B cell (primary cell): ENCODE measurements around the gene IFT43. TPM values are rescaled to one million over a fixed set of nuclear protein-coding genes. Genes with fewer than 3 reads are reported as not detected.

Experiments used
- ATAC-seq: fragments of 200-7000 bp; cut with Tn5 transposase; one replicate; pipeline ENCODE4 v1.10.0; 2021; ENCODE audit warnings: low read depth, mild to moderate bottlenecking, moderate number of reproducible peaks, moderate library complexity
- CTCF ChIA-PET: fragments of 350-600 bp; sonication (Branson Sonifier 250); formaldehyde crosslinking; loops from one replicate; lab custom pipeline; 2021; ENCODE audit warnings: antibody characterized with exemption, inconsistent platforms; lab: Charles Lee
- POLR2A ChIA-PET: fragments of 350-600 bp; sonication (Branson Sonifier 250); formaldehyde crosslinking; loops from one replicate; lab custom pipeline; 2021; ENCODE audit warnings: antibody characterized with exemption; lab: Charles Lee
- DNase-seq: peaks from one replicate; pipeline ENCODE4 v3.0.0; 2013
- H2AFZ ChIP-seq: 2 replicates; pipeline ENCODE4 v1.6.1; 2012; ENCODE audit warnings: mild to moderate bottlenecking, low read depth, low read length; ENCODE audit not compliant: insufficient read depth, poor library complexity, severe bottlenecking
- H3K27ac ChIP-seq, 2 donors: 1 replicate in 1 of 2; 2 replicates in 1 of 2; pipeline ENCODE4 v1.5.1; 2012 to 2013; ENCODE audit warnings: low read length in 2 of 2, mild to moderate bottlenecking in 2 of 2, moderate library complexity in 1 of 2
- H3K27me3 ChIP-seq, 4 experiments: fragments of 200-600 bp in 1 of 4; sonication (generic) in 1 of 4; replicated peaks in 1 of 4; 1 replicate in 2 of 4; 2 replicates in 2 of 4; pipeline versions ENCODE4 v1.6.1 to v1.7.0; 2013 to 2016; ENCODE audit warnings: low read length in 3 of 4, mild to moderate bottlenecking in 2 of 4, mixed read lengths in 1 of 4, moderate library complexity in 1 of 4; ENCODE audit not compliant: insufficient read depth in 4 of 4, control insufficient read depth in 3 of 4; ENCODE audit errors: control extremely low read depth in 1 of 4
- H3K36me3 ChIP-seq, 2 experiments: replicated peaks in 1 of 2; 1 replicate in 1 of 2; 2 replicates in 1 of 2; pipeline versions ENCODE4 v1.6.1 to v1.7.1; 2013; ENCODE audit warnings: low read length in 1 of 2; ENCODE audit not compliant: insufficient read depth in 2 of 2, control insufficient read depth in 1 of 2; ENCODE audit errors: control extremely low read depth in 1 of 2, extremely low read depth in 1 of 2
- H3K4me1 ChIP-seq, 2 donors: fragments of 200-600 bp in 1 of 2; sonication (generic) in 1 of 2; 1 replicate in 1 of 2; 2 replicates in 1 of 2; pipeline versions ENCODE4 v1.5.1 to v1.6.1; 2013 to 2017; ENCODE audit warnings: low read length in 2 of 2; ENCODE audit not compliant: control insufficient read depth in 2 of 2, insufficient read depth in 2 of 2
- H3K4me2 ChIP-seq: replicated peaks from 2 replicates; pipeline ENCODE3; 2012; ENCODE audit warnings: mild to moderate bottlenecking, low read depth, low read length; ENCODE audit not compliant: poor library complexity, severe bottlenecking
- H3K4me3 ChIP-seq, 5 experiments: fragments of 200-600 bp in 1 of 5; sonication (generic) in 1 of 5; 1 replicate in 3 of 5; 2 replicates in 2 of 5; pipeline versions ENCODE4 v1.5.1 to v1.7.0; 2011 to 2016; ENCODE audit warnings: low read length in 4 of 5, mild to moderate bottlenecking in 4 of 5, low read depth in 2 of 5, control low read depth in 1 of 5, moderate library complexity in 1 of 5; ENCODE audit not compliant: insufficient read depth in 1 of 5; ENCODE audit errors: control extremely low read depth in 1 of 5, extremely low read depth in 1 of 5
- H3K79me2 ChIP-seq: fragments of 200-600 bp; sonication (generic); one replicate; pipeline ENCODE4 v1.6.0; 2016; ENCODE audit warnings: low read length; ENCODE audit not compliant: control insufficient read depth, insufficient read depth
- H3K9ac ChIP-seq: fragments of 200-600 bp; sonication (generic); 2 replicates; pipeline ENCODE4 v1.6.1; 2017; ENCODE audit warnings: mild to moderate bottlenecking, low read length, moderate library complexity
- H3K9me3 ChIP-seq, 3 donors: one replicate each; pipeline versions ENCODE4 v1.6.1 to v1.7.1; 2013; ENCODE audit warnings: low read length in 2 of 3; ENCODE audit not compliant: control insufficient read depth in 2 of 3, insufficient read depth in 1 of 3; ENCODE audit errors: control extremely low read depth in 1 of 3
- H4K20me1 ChIP-seq: 2 replicates; pipeline ENCODE4 v1.6.0; 2012; ENCODE audit warnings: mild to moderate bottlenecking, low read length; ENCODE audit not compliant: insufficient read depth, control insufficient read depth, poor library complexity, severe bottlenecking
- H3K27ac Mint-ChIP-seq: one replicate; pipeline ENCODE4 v1.8.0; 2021; ENCODE audit warnings: mixed read lengths
- H3K27me3 Mint-ChIP-seq: one replicate; pipeline ENCODE4 v1.8.0; 2021; ENCODE audit warnings: mixed read lengths
- H3K4me1 Mint-ChIP-seq: one replicate; pipeline ENCODE4 v1.8.0; 2021; ENCODE audit warnings: mixed read lengths
- H3K4me3 Mint-ChIP-seq: one replicate; pipeline ENCODE4 v1.8.0; 2021; ENCODE audit warnings: mixed read lengths
- H3K9me3 Mint-ChIP-seq: one replicate; pipeline ENCODE4 v1.8.0; 2022; ENCODE audit warnings: mixed read lengths; ENCODE audit not compliant: insufficient read depth
- EZH2 ChIP-seq: IDR thresholded peaks from 2 replicates; pipeline ENCODE4 v1.6.1; 2012; ENCODE audit warnings: borderline replicate concordance, low read depth, mild to moderate bottlenecking, moderate library complexity, low read length; ENCODE audit not compliant: insufficient read depth, poor library complexity, severe bottlenecking
- WGBS: methylation state at CpG from one replicate; pipeline ENCODE4 v1.1.5; 2013; ENCODE audit warnings: missing lambda C conversion rate; ENCODE audit not compliant: insufficient coverage; 5-methylcytosine and 5-hydroxymethylcytosine counted together
- intact Hi-C: fragments of 100-400 bp; cut with micrococcal nuclease; formaldehyde crosslinking; loops from one replicate; pipeline ENCODE4 v1.10.0; 2022
- polyA plus RNA-seq: library from polyadenylated mRNA; depleted of rRNA; stranded (reverse); fragments of >200 nt; gene quantifications from 2 replicates; pipeline ENCODE4 v1.2.3, GENCODE V29; 2012
- total RNA-seq, 2 donors: library from RNA; stranded (reverse); fragments of 120-200 nt in 1 of 2; gene quantifications; 1 replicate in 1 of 2; 2 replicates in 1 of 2; pipeline versions ENCODE4 v1.2.3 to v1.2.4, GENCODE V29; 2013 to 2022
- TF ChIP-seq, protein P1 (sequence below): fragments of 200-600 bp; IDR thresholded peaks from one replicate; pipeline ENCODE4 v1.8.0; 2022; ENCODE audit warnings: antibody characterized with exemption, mild to moderate bottlenecking

The IFT43 gene
- total and polyA plus RNA-seq, 2 donors (not counting 1 experiment from before 2014, with no cell fraction given) = 14.7 to 21.5 TPM

DNA sequence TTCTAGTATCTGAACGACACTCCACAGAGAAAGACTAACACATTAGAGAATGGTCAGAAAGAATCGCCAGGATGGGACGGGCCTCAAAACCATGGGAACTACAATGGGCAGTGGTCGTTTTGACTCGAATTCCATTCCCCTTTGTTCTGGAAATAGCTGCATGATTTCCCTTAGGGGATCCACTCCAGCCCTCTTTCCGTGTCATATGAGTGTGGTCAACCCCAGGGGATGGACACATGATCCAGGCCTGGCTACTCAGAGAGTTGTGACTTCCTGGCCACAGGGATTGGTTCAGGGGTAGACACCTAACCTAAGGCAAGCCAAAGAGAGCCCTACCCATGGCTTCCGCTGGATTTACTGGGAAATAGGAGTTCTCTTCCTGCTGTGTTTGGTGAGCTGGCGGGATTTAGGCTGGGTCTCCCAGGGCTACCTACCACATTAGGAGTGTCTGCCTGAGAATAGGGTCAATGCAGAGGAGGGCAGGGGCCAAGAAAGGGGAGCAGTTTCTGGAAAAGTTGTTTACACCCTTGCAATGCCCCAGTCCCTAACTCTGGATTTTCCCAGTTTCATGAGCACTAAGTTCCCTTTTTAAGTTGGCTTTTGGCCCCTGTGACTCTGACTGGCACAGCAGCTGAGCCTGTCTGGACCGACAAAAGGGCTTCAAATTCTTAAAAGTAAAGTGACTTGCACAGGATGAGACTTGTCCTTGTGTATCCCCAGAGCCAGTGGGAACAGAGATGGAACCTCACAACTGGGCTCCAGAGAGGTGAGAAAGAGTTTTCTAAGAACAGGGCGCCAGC lies 138.1 kb downstream of the IFT43 start:
- DNase-seq = no peak

DNA sequence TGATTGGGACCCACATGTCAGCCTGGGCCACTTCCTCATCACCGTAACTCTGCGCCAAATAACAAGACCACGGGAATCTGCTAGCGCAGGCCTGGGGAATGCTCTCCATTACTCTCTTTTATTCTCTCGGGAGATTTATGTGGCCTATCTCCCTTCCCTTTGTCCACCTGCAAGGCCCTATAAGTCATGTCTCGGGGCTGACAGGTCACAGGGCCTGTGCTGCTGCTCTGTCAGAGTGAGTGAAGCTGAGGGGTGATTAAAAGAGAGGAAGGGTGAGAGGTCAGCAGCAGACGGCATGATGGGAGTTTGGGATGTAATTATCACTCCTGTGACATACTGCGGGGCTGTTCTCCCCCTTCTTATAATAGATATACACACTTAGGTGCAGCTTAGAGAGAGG lies 139.9 kb downstream of the IFT43 start:
- Histone ChIP-seq H3K27ac (no peak overlapping the region), H2AFZ (no peak overlapping the region), H3K4me3 (no peak overlapping the region), H3K4me1 (no peaks in the 10 kb centered on the region), H3K79me2 (no peaks in the 10 kb centered on the region), H3K9ac (no peak overlapping the region), H3K36me3 (no peaks in the 10 kb centered on the region), H3K27me3 (peaks cover 0 to 4% (median 0%) of the 10 kb centered on the region in 4 experiments), H3K4me2 (no peak overlapping the region), H3K9me3 (no peaks in the 10 kb centered on the region), H4K20me1 (no peaks in the 10 kb centered on the region)
- CTCF ChIA-PET = no interaction called here
- POLR2A ChIA-PET = no interaction called here
- WGBS = 80% methylated on average over 5 of the region's 8 CpGs
- DNase-seq = no peak
- Mint-ChIP-seq H3K9me3 (no peaks in the 10 kb centered on the region), H3K4me3 (no peak overlapping the region), H3K27ac (no peak overlapping the region), H3K27me3 (peaks cover 39% of the 10 kb centered on the region), H3K4me1 (no peaks in the 10 kb centered on the region)
- TF ChIP-seq EZH2 = no peak
- TF ChIP-seq, protein P1, sequence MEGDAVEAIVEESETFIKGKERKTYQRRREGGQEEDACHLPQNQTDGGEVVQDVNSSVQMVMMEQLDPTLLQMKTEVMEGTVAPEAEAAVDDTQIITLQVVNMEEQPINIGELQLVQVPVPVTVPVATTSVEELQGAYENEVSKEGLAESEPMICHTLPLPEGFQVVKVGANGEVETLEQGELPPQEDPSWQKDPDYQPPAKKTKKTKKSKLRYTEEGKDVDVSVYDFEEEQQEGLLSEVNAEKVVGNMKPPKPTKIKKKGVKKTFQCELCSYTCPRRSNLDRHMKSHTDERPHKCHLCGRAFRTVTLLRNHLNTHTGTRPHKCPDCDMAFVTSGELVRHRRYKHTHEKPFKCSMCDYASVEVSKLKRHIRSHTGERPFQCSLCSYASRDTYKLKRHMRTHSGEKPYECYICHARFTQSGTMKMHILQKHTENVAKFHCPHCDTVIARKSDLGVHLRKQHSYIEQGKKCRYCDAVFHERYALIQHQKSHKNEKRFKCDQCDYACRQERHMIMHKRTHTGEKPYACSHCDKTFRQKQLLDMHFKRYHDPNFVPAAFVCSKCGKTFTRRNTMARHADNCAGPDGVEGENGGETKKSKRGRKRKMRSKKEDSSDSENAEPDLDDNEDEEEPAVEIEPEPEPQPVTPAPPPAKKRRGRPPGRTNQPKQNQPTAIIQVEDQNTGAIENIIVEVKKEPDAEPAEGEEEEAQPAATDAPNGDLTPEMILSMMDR = no peak
- intact Hi-C loops = no loop called here
- no peak for ATAC-seq

More for the DNA sequence above, 138.1 kb downstream of the IFT43 start:
- intact Hi-C loops = no loop called here
- Histone ChIP-seq H3K9me3 (no peaks in the 10 kb centered on the region), H2AFZ (no peak overlapping the region), H3K4me2 (no peak overlapping the region), H3K79me2 (no peaks in the 10 kb centered on the region), H3K27ac (no peak overlapping the region), H3K9ac (no peak overlapping the region), H4K20me1 (no peaks in the 10 kb centered on the region), H3K36me3 (no peaks in the 10 kb centered on the region), H3K27me3 (peaks cover 0 to 3% (median 0%) of the 10 kb centered on the region in 4 experiments), H3K4me1 (no peaks in the 10 kb centered on the region), H3K4me3 (no peak overlapping the region)
- ChIA-PET POLR2A (no interaction called here), CTCF (no interaction called here)
- no peaks in the 10 kb centered on the region for H3K4me1 Mint-ChIP-seq
- no peak for TF ChIP-seq EZH2
- TF ChIP-seq, protein P1 = no peak
- H3K27ac Mint-ChIP-seq = no peak overlapping the region
- 75% methylated on average over 9 of the region's 10 CpGs for WGBS
- peaks cover 31% of the 10 kb centered on the region for H3K27me3 Mint-ChIP-seq
- H3K4me3 Mint-ChIP-seq = no peak overlapping the region
- H3K9me3 Mint-ChIP-seq = no peaks in the 10 kb centered on the region
- ATAC-seq = no peak
